ENCODE results near the gene EIF4E1B.

EIF4E1B gene

GRCh38 chr5:176625966-176626875 is 4.3 kb upstream of the EIF4E1B start:
- TF ChIP-seq ISL1 (CRISPR knock-in tag; IDR thresholded peaks at IDR 0.05) (no peak), RARB (CRISPR knock-in tag; IDR thresholded peaks at IDR 0.05) (no peak)
- no peak for ATAC-seq

GRCh38 chr5:176626876-176627236 is 3.6 kb upstream of the EIF4E1B start:
- ATAC-seq: no peak
- no peak for TF ChIP-seq TOX (CRISPR knock-in tag; IDR thresholded peaks at IDR 0.05; ENCODE audit: borderline replicate concordance)

- no peak for TF ChIP-seq PPARA (CRISPR knock-in tag; IDR thresholded peaks at IDR 0.05; ENCODE audit: borderline replicate concordance)
- no peak for TF ChIP-seq ZNF8 (CRISPR knock-in tag; IDR thresholded peaks at IDR 0.05)
- no peak for TF ChIP-seq RARB (CRISPR knock-in tag; IDR thresholded peaks at IDR 0.05)
- no peak for TF ChIP-seq BACH2 (CRISPR knock-in tag; IDR thresholded peaks at IDR 0.05; ENCODE audit: borderline replicate concordance)
- TF ChIP-seq ZFP3 (CRISPR knock-in tag; IDR thresholded peaks at IDR 0.05): no peak
- no peak for TF ChIP-seq ZC3H10 (CRISPR knock-in tag; IDR thresholded peaks at IDR 0.05)
- TF ChIP-seq ZNF70 (CRISPR knock-in tag; IDR thresholded peaks at IDR 0.05): no peak
- TF ChIP-seq ZNF565 (CRISPR knock-in tag; conservative IDR thresholded peaks at IDR 0.05; ENCODE audit: low read depth): no peak
- TF ChIP-seq CSRNP3 (CRISPR knock-in tag; IDR thresholded peaks at IDR 0.05): no peak
- TF ChIP-seq PATZ1 (CRISPR knock-in tag; IDR thresholded peaks at IDR 0.05; ENCODE audit: borderline replicate concordance): no peak
- no peak for TF ChIP-seq OSR1 (CRISPR knock-in tag; IDR thresholded peaks at IDR 0.05)
- no peak for TF ChIP-seq TOX (CRISPR knock-in tag; IDR thresholded peaks at IDR 0.05; ENCODE audit: borderline replicate concordance)
- no peak for TF ChIP-seq TCF4 (CRISPR knock-in tag; IDR thresholded peaks at IDR 0.05; ENCODE audit: borderline replicate concordance)
- no peak for TF ChIP-seq ISL1 (CRISPR knock-in tag; IDR thresholded peaks at IDR 0.05)
- no peak for TF ChIP-seq CREB5 (CRISPR knock-in tag; IDR thresholded peaks at IDR 0.05; ENCODE audit: low read depth)
- TF ChIP-seq GLIS3 (CRISPR knock-in tag; IDR thresholded peaks at IDR 0.05): no peak
- no peak for TF ChIP-seq POU6F1 (CRISPR knock-in tag; IDR thresholded peaks at IDR 0.05; ENCODE audit: borderline replicate concordance, low read depth)
- no peak for TF ChIP-seq ZFP30 (CRISPR knock-in tag; IDR thresholded peaks at IDR 0.05)
- no peak for TF ChIP-seq CSDC2 (CRISPR knock-in tag; IDR thresholded peaks at IDR 0.05)
- TF ChIP-seq ESRRG (CRISPR knock-in tag; IDR thresholded peaks at IDR 0.05): no peak
- ATAC-seq: no peak
Measured at GRCh38 chr5:176627582-176627981, 2.9 kb upstream of the EIF4E1B start.

- no peak for TF ChIP-seq ZFP3 (CRISPR knock-in tag; IDR thresholded peaks at IDR 0.05)
- no peak for TF ChIP-seq CSDC2 (CRISPR knock-in tag; IDR thresholded peaks at IDR 0.05)
- TF ChIP-seq ZFP30 (CRISPR knock-in tag; IDR thresholded peaks at IDR 0.05): no peak
- TF ChIP-seq RARB (CRISPR knock-in tag; IDR thresholded peaks at IDR 0.05): no peak
- no peak for TF ChIP-seq CSRNP3 (CRISPR knock-in tag; IDR thresholded peaks at IDR 0.05)
- no peak for TF ChIP-seq PPARA (CRISPR knock-in tag; IDR thresholded peaks at IDR 0.05; ENCODE audit: borderline replicate concordance)
- TF ChIP-seq ARNTL (CRISPR knock-in tag; IDR thresholded peaks at IDR 0.05; ENCODE audit: borderline replicate concordance, low read depth): no peak
- no peak for TF ChIP-seq ZNF70 (CRISPR knock-in tag; IDR thresholded peaks at IDR 0.05)
- no peak for TF ChIP-seq GLIS3 (CRISPR knock-in tag; IDR thresholded peaks at IDR 0.05)
- ATAC-seq: no peak
Measured at GRCh38 chr5:176628406-176629228, 1.9 kb upstream of the EIF4E1B start.
